Smooth muscle cell of trachea (primary cell): ENCODE measurements around the gene C4orf46. TPM values are rescaled to one million over a fixed set of nuclear protein-coding genes. Genes with fewer than 3 reads are reported as not detected.

Experiments
- total RNA-seq: library from RNA; depleted of rRNA; stranded (reverse); fragments of >200 nt; gene quantifications from 2 replicates; pipeline ENCODE4 v1.2.1, GENCODE V29; 2014

Gene C4orf46
- 20.3 and 25.5 TPM in 2 replicates for total RNA-seq

DNA sequence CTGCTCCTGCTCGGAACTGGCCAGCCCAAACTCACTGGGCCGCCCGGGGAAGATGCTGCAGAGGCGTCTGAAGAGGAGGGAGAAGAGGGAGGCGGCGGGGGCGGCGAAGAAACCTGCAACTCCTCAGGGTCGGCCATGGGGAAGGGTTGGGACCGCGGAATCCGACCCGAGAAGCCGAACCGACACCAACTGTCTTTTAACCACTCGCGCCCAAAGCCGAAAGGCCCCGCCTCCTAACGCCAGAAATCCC lies at the start of gene C4orf46:
C4orf46 (minus strand) TSS at position 223 of the 250 bp plus-strand sequence; CDS start at position 137, 86 bp downstream.

DNA sequence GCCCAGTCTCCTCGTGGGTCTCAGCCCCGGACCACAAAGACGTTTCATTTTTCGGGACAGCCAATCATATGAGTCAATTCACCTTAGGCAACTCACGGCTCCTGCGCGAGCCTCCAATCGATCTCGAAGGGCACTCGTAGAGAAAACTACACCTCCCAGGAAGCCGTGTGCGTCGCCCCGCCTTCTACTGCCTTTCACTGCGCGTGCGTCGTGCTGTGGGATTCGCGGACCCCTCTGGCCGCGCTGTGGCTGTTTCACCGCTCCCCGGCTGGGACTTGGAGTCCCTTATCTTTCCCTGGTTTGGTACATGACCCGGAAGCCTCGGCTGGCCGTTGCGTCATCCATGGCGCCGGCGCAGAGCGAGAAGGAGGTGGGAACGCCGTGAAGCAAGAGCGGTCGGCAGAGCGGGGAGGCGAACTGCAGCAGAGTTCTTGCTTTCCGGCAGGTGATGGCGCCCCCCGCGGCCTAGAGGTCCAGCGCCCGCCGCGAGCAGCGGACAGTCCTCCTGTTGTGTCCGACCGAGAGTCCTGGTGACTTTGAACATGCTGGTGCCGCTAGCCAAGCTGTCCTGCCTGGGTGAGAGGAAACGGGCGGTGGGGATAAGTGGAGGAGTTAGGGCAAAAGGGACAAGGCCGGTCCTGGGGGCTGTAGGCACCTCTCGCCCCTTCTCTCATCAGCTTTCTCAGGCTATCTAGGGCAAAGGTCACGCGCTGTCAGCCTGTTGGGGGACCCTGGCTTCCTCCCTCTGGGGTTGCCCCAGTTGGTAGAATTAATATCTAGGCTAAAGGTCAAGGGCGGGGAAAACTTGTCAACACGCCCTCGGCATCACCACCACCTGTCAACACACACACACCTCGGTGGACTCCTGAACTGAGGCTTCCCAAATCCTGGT lies 474 bp upstream of the C4orf46 start, which contains the start of gene ETFDH:
ETFDH (plus strand) TSS at position 382 of the 892 bp plus-strand sequence; CDS start at position 543, 161 bp downstream.

Other genes with a start within 250 kb of the C4orf46 start
- 0.73 and 0.83 TPM in 2 replicates for gene RXFP1, start 150.0 kb downstream of the C4orf46 start, total RNA-seq
- gene ETFDH, start 409 bp upstream of the C4orf46 start, total RNA-seq: 42.6 and 46.5 TPM in 2 replicates
- gene PPID, start 51.5 kb upstream of the C4orf46 start, total RNA-seq: 26.5 and 37.1 TPM in 2 replicates
- 31.7 and 43.5 TPM in 2 replicates for gene FNIP2, start 97.1 kb upstream of the C4orf46 start, total RNA-seq